Endodermal cell (in vitro differentiated cells): ENCODE measurements around the gene C3orf70. TPM values are rescaled to one million over a fixed set of nuclear protein-coding genes. Genes with fewer than 3 reads are reported as not detected.

Experiments used
- DNase-seq: peaks from one replicate; pipeline ENCODE4 v3.0.0-alpha.2; 2017
- H3K27ac ChIP-seq: 2 replicates; pipeline ENCODE4 v1.5.1; 2013; ENCODE audit warnings: mild to moderate bottlenecking, low read depth, low read length, moderate library complexity
- H3K27me3 ChIP-seq: 2 replicates; pipeline ENCODE4 v1.6.1; 2013; ENCODE audit warnings: mild to moderate bottlenecking, low read length, moderate library complexity; ENCODE audit not compliant: insufficient read depth, control insufficient read depth, poor library complexity, severe bottlenecking
- H3K36me3 ChIP-seq: 2 replicates; pipeline ENCODE4 v1.7.0; 2013; ENCODE audit warnings: mild to moderate bottlenecking, low read length, moderate library complexity; ENCODE audit not compliant: control insufficient read depth, insufficient read depth
- H3K4me1 ChIP-seq: one replicate; pipeline ENCODE4 v1.7.0; 2013; ENCODE audit warnings: low read length; ENCODE audit not compliant: control insufficient read depth, insufficient read depth
- H3K4me3 ChIP-seq: 2 replicates; pipeline ENCODE4 v1.5.1; 2013; ENCODE audit warnings: mild to moderate bottlenecking, low read length, moderate library complexity
- H3K9ac ChIP-seq: 2 replicates; pipeline ENCODE4 v1.6.1; 2013; ENCODE audit warnings: mild to moderate bottlenecking, low read length, moderate library complexity; ENCODE audit not compliant: poor library complexity, severe bottlenecking; ENCODE audit errors: extremely low read depth
- H3K9me3 ChIP-seq: 2 replicates; pipeline ENCODE4 v1.6.1; 2013; ENCODE audit warnings: mild to moderate bottlenecking, low read length, moderate library complexity; ENCODE audit not compliant: control insufficient read depth
- H3K27ac Mint-ChIP-seq: 2 replicates; pipeline ENCODE4 v1.8.0; 2020; ENCODE audit warnings: mixed read lengths
- H3K27me3 Mint-ChIP-seq: 2 replicates; pipeline ENCODE4 v1.8.0; 2021; ENCODE audit warnings: mild to moderate bottlenecking, mixed read lengths; ENCODE audit not compliant: insufficient read depth
- H3K36me3 Mint-ChIP-seq: 2 replicates; pipeline ENCODE4 v1.8.0; 2020; ENCODE audit warnings: low read depth, mixed read lengths
- H3K4me1 Mint-ChIP-seq: 2 replicates; pipeline ENCODE4 v1.8.0; 2020; ENCODE audit warnings: mixed read lengths
- H3K4me3 Mint-ChIP-seq: 2 replicates; pipeline ENCODE4 v1.8.0; 2020; ENCODE audit warnings: mild to moderate bottlenecking, moderate library complexity, mixed read lengths
- H3K9me3 Mint-ChIP-seq: 2 replicates; pipeline ENCODE4 v1.8.0; 2020; ENCODE audit warnings: mild to moderate bottlenecking, mixed read lengths
- CTCF ChIP-seq: fragments of 200-600 bp; sonication (generic); conservative IDR thresholded peaks from 2 replicates; pipeline ENCODE4 v1.5.0; 2021; ENCODE audit warnings: antibody characterized with exemption, mild to moderate bottlenecking
- WGBS, 2 experiments: methylation state at CpG; one replicate each; pipeline versions ENCODE4 v1.1.5 to v1.1.7; 2013; ENCODE audit warnings: missing lambda C conversion rate in 2 of 2, mixed read lengths in 1 of 2; ENCODE audit not compliant: insufficient coverage in 1 of 2, insufficient read length in 1 of 2; 5-methylcytosine and 5-hydroxymethylcytosine counted together
- total RNA-seq, 2 donors: library from RNA; stranded (reverse); fragmentation: NEBNext Ultra II Directional in 1 of 2; extraction: Animal tissue kit (Norgen Biotek cat#: 25700) in 1 of 2; gene quantifications; 2 replicates in 1 of 2; 3 replicates in 1 of 2; pipeline ENCODE4 v1.2.1, GENCODE V29; 2021

Gene C3orf70
- total RNA-seq, 2 donors from 2014 or later, result 0.88 to 5.0 TPM

- Histone ChIP-seq H3K9ac (no peak overlapping the region), H3K27me3 (no peaks in the 10 kb centered on the region), H3K9me3 (no peaks in the 10 kb centered on the region), H3K4me1 (no peaks in the 10 kb centered on the region), H3K4me3 (no peak overlapping the region), H3K36me3 (no peaks in the 10 kb centered on the region), H3K27ac (no peak overlapping the region)
- Mint-ChIP-seq H3K4me3 (no peak overlapping the region), H3K36me3 (no peaks in the 10 kb centered on the region), H3K27ac (no peak overlapping the region), H3K27me3 (no peaks in the 10 kb centered on the region), H3K9me3 (no peaks in the 10 kb centered on the region), H3K4me1 (peaks cover 1% of the 10 kb centered on the region)
- TF ChIP-seq CTCF, result peak; percentile 71
- 75 to 84% methylated on average over 21 to 28 of the region's 28 CpGs for WGBS, 2 experiments
- peak; percentile 94 for DNase-seq
These were observed 83.5 kb downstream of the C3orf70 start for GRCh38 chr3:185069037-185070030.

- no peaks in the 10 kb centered on the region for H3K27me3 Mint-ChIP-seq
- no peaks in the 10 kb centered on the region for H3K9me3 ChIP-seq
- H3K4me3 ChIP-seq, result no peak overlapping the region
- H3K27me3 ChIP-seq, result no peaks in the 10 kb centered on the region
- H3K4me1 Mint-ChIP-seq, result peaks cover 1% of the 10 kb centered on the region
- H3K36me3 ChIP-seq, result no peaks in the 10 kb centered on the region
- H3K4me3 Mint-ChIP-seq, result no peak overlapping the region
- no peak overlapping the region for H3K27ac ChIP-seq
- no peak for TF ChIP-seq CTCF
- no peak overlapping the region for H3K27ac Mint-ChIP-seq
- H3K4me1 ChIP-seq, result no peaks in the 10 kb centered on the region
- no peak for DNase-seq
- 94 to 95% methylated on average over 7 to 11 of the region's 11 CpGs for WGBS, 2 experiments
- no peaks in the 10 kb centered on the region for H3K36me3 Mint-ChIP-seq
- H3K9me3 Mint-ChIP-seq, result no peaks in the 10 kb centered on the region
- H3K9ac ChIP-seq, result no peak overlapping the region
These were observed 85.7 kb downstream of the C3orf70 start for GRCh38 chr3:185067173-185067572.

GRCh38 chr3:185066251-185066650 is 86.6 kb downstream of the C3orf70 start:
- no peaks in the 10 kb centered on the region for H3K27me3 Mint-ChIP-seq
- no peak overlapping the region for H3K27ac ChIP-seq
- no peak overlapping the region for H3K27ac Mint-ChIP-seq
- H3K27me3 ChIP-seq, result no peaks in the 10 kb centered on the region
- H3K4me1 ChIP-seq, result no peaks in the 10 kb centered on the region
- WGBS, 2 experiments, result 91 to 95% methylated on average over 3 to 4 of the region's 4 CpGs
- no peak for DNase-seq
- no peak overlapping the region for H3K4me3 ChIP-seq
- no peaks in the 10 kb centered on the region for H3K36me3 ChIP-seq
- no peak overlapping the region for H3K9ac ChIP-seq
- peaks cover 6% of the 10 kb centered on the region for H3K9me3 Mint-ChIP-seq
- no peaks in the 10 kb centered on the region for H3K36me3 Mint-ChIP-seq
- H3K9me3 ChIP-seq, result peaks cover 4% of the 10 kb centered on the region
- H3K4me3 Mint-ChIP-seq, result no peak overlapping the region
- peaks cover 1% of the 10 kb centered on the region for H3K4me1 Mint-ChIP-seq
- no peak for TF ChIP-seq CTCF
